GM18868 (cell line): ENCODE results near the gene SPATA24.
"Not testable (repeated sequence)": the region's sequence is repeated elsewhere in the genome, so short reads cannot be mapped to it uniquely, and the experiment has no call there.

Experiments used
- ATAC-seq: cut with Tn5 transposase; IDR thresholded peaks from one replicate; pipeline ENCODE4 v1.9.1; 2021; ENCODE audit warnings: mild to moderate bottlenecking, moderate library complexity; ENCODE audit not compliant: unreplicated experiment

The SPATA24 gene

DNA sequence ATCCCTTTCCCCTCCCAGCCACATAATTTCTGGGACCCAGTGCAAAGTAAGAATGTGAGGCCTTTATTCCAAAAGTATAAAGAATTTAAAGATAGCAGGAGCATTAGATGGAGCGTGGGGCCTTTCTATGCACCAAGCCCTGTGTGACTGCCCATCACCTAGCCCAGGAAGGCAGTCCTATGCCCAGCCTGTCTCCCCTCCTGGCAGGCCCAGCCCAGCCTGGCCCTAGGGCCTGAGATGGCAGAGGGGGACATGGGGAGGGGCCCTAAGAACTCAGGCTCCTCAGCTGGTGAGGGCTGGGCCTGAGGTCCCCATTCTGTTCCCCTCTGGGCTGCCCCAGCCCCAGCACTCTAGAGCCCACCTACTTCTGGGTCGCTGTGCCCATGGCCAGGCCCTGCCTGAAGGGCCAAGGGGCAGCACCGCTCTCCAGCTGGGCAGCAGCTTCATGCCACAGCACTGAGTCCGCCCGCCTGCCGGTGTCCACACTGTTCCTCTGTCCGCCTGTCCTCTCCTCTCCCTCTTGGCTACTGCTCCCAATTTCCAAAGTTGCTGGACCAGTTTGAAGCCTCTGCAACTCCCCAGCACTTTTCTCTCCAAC lies 19.8 kb downstream of the SPATA24 start:
- no peak for ATAC-seq

DNA sequence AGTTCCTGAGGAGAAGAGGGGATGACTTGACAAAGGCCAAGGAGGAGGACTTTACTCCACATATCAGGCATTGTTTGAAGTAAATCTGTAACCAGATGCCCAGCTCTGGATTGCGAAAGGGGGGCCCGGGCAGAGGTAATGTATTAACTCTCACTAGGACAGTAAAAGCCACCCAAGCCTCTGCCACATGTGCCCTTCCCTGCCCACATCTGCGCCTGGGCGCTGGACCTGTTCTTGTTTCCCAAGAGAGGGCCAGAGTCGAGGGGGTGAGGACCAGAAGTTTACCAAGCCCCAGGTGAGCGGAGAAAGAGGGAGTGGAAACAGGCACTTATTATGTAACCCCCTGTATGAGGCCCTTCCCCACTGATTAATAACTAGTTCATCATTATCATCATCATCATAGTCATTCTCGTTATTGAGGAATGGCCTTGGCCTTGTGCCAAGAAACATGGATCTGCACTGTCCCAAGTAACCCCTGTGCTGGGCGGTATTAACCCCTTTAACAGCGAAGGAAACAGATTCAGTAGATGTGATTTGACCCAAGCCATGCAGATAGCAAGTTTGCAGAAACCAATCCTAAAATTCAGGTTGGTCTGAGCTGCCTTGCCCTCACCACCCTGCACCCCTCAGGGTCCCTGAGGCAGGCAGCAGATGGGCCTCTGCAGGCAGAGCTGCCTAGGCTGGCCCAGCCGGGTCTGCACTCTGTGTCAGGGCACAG lies 20.5 kb downstream of the SPATA24 start, which contains the start of gene SLC23A1:
SLC23A1 (minus strand) TSS at position 23 of the 718 bp plus-strand sequence. CDS start 44 bp downstream, outside the sequence.
- ATAC-seq: no peak

DNA sequence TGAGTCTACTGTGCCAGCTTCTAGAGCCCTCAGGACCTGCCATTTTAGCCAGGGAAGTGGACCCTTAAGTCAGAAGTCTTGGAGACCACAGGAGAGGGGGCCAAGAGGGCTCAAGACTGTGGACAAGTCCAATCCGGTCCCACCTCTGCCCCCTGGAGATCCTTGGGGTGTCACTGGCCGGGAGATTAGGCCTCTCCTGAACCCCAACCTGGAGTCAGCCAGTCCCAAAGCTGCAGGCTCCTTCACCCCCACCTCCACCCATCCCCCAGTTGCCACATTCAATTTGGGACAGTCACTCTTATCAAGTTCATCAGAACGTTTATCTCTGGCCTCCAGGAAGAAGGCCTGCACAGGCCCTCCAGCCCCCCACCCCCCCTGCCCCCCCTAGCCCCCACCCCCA lies 21.1 kb downstream of the SPATA24 start:
- ATAC-seq: no peak

DNA sequence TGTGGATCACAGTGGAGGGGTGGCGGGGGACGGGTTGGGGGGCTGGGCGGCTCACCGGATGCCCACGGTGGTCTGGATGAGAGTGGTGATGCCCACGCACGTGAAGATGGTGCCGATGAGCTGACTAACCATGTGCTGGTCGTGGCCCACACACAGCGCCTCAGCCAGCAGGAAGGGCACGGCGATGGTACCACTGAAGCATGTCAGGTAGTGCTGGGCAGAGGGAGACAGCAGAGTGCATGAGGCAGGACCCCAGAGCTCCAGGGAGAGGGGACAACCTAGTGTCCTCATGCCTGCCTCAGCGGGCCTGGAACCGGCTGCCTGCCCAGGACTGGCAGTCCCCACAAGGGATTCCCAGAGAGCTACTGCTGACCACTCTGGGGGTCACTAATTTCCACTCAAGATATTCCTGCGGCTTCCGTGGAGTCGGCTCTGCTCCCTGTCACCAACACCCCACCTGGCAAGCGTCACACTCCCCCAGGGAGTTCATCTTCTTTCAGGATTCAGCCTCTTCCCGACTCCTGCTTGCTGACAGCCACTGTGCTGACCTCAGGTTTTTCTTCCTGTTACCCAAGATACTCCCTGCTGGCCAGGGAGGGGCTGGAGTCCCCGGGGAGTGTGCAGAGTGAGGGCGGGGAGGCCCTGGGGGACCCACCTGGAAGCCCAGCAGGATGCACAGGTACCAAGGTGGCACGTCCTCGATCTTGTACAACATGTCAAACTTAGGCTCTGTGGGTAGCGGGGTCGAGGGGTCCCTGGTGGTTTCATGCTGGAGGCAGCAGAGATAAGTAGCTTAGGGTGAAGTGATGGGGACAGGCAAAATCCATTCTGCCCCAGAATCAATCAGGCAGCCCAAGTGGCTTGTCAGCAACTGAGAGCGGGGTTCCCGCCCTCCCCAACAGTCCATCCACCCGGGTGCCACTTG lies 21.8 kb downstream of the SPATA24 start:
- no peak for ATAC-seq

DNA sequence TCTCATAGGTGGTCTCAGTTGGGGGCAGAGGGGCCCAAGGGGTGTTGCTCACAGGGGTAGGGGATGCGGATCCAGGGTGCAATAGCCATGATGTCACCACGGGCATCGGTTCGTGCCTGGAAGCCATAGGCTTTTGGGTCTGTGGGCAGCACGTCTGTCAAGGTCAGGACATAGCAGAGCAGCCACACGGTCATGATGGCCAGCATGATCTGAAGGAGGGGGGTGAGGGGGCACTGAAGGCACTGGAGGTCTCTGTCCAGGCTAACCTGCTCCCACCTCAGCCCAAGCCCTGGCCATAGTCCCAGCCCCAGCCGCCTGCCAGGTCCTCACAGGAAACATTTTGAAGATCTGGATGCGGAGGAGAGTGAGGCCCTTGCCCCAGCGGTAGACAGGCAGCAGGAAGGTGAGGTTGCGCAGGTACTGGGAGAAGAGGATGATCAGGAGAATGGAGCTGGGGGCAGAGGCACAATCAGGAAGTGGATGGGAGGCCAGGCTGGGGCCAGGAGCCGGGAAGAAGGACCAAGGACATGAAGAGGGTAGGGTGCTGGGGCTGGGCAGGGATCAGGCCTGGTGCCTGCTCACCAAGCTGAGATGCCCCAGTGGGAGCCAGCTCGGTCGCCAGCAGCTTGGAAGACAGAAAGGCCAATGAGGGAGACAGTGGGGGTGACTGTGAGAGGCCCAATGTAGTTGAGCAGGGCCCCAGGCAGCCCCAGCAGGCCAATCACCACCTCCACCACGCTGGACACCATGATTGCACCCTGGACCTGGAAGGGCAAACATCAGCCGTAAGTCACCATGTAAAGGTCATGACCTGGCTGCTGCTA lies 24.1 kb downstream of the SPATA24 start:
- no peak for ATAC-seq

DNA sequence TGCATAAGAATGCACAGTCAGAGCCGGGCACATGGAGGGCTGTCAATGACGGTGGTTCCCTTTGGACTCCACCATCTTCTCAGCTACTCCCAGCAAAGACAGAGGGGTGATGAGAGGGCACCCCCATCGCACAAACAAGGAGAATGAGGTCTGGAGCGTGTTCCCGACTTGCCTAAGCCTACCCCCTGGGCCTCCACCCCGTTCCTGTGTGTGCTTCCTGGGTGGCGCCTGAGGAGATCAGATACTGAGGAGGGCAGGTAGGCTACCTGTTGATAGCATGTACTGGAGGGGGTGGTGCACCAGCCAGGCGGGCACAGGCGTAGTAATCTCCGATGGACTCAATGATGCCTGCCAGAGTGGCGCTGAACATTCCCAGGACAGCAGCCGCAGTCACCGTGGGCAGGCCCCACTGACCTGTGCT lies 24.9 kb downstream of the SPATA24 start:
- ATAC-seq: no peak

DNA sequence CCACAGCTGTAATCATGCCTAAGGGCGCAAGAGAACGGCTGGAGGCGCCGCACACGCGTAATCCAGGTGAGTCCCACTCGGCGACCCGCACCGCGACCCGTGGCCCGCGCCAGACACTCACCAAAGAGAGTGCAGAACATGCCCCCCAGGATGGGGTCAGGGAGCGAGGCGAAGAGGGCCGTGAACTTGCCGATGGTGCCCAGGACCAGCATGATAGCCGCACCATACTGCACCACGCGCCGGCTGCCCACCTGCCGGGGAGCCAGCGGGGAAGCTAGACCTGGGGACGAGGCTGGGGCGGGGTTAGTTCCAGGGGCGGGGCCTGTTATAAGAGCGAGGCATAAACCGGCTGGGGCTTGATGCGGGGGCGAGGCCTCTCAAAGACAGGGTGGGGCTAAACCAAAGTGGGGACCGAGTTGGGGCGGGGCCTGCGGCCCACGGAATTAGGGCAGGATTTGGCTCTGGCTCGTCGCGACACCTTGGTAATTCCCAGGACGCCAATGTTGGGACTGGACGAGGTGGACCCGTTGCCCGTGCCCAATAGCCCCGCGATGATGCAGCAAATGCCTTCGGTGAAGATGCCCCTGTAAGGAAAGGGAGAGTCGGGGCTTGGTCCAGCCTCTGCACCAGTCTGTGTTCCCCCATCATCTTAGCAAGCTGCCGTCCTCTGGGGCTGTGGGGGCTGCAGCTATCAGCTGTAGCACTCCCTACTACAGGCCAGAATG lies 25.6 kb downstream of the SPATA24 start:
- no peak for ATAC-seq

DNA sequence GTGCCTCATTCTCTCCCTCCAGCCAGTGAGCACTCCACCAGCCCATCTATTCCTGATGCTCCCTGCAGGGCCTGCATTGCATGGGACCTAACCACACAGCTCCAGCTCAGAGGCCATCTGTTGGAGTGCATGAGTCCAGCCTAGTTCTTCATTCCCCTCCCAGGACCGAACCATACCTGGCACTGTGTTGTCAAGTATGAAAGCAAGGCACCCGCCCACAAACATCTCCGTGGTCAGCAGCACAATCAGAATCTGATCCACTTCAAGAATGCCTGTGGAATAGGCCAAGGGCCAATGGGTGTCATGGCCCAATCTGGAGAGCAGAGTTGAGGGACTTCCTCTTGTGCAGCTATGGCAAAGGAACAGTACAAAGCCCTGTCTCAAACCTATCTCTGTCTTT lies 26.7 kb downstream of the SPATA24 start:
- ATAC-seq: no peak

DNA sequence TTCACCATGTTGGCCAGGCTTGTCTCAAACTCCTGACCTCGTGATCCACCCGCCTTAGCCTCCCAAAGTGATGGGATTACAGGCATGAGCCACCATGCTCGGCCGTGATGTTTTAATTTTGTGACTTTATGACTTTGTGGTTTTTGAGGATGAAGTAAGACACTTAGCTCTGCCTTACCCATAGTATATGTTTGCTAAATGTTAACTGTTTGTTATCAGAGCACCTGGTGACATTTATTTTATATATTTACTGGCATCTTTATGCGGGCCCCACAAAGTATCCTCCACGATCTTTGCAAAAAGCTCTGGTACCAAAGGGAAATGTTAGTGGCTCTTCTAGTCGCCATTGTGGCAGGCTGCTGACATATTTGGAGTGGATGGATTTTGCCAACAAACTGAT lies 27.5 kb downstream of the SPATA24 start:
- ATAC-seq: no peak

DNA sequence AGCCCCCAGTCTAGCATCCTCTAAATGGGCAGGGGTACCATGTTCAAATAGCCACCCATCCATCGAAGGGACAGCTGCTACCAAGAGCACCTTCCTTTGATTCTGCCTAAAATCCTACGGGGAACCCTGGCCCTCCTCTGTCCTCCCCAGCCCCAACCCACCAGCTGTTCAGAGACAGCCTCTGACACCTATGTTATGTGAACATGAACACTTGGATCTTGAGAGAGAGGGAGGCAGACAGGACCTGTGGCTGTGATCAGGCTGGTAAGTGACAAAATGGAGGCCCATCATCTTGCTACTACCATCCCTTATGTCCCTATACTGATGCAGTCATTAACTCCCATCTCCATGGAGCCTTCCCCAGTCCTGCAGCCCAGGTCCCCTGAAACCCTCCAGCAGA lies 29.0 kb downstream of the SPATA24 start:
- ATAC-seq: no peak

DNA sequence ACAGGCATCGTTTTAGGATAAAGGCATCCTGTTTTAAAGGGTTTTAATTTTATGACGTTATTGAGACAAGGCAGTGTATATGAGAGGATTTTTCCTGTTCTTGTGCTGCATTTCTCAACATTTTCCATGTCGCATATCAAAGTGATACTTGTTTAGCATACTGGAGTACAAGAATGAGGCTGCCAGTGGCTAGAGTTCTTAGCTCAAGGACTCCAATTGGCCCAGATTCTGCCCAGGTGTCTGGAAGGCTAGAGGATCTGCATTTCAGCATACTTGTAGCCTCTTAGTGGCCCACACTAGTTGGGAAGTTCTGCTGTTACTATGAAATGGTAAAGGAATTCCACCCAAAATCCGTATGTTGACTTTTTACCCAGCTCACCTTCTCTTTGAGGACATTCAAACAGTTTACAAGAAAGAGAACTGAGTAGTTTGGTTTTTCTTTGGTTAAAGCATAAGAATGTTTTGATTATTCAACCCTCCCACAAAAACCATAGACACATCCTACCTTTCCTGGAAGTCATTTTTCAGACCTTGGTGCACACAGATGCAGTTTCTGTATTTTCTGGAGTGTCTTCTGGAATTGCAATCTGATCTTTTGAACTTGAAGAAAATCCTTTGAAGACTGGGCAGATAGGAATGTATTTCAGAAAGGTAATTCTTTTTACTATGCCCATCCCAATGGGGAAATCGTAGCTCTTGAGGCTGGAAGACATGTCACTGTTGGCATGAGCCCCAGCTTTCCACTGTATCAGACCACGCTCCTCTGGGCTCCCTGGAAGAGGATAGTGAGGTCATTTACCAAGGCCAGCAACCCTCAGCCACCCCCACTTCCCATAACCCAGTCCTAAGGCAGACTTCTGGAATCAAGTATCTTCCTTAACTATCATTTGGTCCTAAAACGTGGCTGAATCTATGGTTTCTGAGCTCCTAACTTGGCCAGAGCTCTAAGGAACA lies 32.1 kb downstream of the SPATA24 start:
- ATAC-seq: no peak

DNA sequence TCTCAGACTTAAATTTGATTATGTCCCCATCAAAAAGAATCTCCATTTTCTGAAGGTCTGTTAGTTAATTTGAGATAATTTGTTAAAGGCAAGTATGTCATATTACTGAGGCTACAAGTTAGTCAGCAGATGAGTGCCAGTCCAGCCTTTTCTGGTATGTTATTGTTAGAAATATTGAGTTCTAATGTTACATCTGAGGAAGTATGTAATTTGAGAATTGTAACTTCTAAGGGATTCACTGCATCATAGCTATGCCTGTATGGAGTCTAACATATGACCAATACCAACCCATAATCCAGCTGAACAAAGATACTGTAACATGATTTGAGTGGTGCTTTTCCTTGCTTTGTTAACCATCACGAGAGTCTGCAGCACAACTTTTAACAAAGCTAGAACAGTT lies 34.7 kb downstream of the SPATA24 start:
- no peak for ATAC-seq

DNA sequence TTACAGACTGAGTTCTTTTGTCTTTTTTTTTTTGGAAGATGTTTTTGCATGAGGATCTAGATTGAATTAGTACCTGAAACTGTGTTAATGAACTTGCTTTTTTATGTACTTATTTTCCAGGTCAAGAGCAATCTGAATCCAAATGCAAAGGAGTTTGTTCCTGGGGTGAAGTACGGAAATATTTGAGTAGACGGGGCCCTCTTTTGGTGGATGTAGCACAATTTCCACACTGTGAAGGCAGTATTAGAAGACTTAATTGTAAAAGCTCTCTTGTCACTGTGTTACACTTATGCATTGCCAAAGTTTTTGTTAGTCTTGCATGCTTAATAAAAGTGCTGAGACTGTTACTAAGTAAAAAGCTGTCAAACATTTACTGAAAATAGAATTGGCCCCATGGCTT lies 35.3 kb downstream of the SPATA24 start:
- no peak for ATAC-seq

DNA sequence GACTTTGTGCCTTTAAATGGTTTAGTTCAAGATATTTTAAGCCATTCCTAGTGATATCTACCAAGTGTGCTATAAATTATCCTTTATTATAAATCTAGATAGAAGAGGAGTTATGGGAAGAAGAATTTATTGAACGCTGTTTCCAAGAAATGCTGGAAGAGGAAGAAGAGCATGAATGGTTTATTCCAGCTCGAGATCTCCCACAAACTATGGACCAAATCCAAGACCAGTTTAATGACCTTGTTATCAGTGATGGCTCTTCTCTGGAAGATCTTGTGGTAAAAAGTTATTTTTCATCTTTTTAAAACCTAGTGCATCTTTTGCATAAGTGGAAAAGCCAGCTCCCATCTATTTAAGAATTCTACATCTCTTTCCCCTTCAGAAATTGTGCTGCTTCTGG lies 39.4 kb downstream of the SPATA24 start:
- no peak for ATAC-seq

DNA sequence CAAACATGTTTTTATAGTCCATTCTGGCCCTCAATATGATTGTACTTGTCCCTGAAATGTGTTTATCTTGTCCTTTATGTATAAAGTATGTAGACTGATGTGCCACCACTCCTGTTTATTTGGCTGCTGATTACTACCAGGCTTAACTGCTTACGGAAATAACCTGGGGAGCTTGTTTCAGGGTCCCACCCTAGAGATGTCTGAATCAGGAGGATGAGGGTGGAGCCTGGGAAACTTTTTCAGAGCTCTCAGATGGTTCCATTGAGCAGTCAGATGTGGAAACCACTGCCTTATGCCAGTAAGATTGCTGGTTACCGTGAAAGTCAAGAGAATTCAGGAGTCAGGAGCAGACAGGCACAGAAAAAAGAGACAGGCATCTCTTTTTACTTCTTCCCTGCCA lies 40.0 kb downstream of the SPATA24 start:
- peak; percentile 49 for ATAC-seq

DNA sequence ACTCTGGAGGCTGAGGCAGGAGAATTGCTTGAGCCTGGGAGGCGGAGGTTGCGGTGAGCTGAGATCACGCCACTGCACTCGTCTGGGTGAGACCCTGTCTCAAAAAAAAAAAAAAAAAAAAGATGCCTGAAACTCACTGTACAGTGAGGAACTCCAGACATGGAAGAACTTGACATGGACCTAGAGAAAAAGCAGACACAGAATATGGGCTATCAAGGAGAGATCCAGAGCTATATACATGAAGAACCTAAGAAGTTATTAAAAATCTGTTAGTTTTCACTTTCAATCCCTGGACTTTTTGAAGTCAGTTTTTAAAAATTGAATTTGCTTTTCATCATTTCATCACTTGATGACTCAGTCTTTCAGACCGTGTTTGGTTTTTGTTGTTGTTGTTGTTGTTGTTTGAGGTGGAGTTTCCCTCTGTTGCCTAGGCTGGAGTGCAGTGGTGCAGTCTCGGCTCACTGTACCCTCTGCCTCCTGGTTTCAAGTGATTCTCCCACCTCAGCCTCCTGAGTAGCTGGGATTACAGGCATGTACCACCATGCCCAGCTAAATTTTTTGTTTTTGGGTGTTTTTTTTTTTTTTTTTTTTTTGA lies 42.0 kb downstream of the SPATA24 start:
- no peak for ATAC-seq

DNA sequence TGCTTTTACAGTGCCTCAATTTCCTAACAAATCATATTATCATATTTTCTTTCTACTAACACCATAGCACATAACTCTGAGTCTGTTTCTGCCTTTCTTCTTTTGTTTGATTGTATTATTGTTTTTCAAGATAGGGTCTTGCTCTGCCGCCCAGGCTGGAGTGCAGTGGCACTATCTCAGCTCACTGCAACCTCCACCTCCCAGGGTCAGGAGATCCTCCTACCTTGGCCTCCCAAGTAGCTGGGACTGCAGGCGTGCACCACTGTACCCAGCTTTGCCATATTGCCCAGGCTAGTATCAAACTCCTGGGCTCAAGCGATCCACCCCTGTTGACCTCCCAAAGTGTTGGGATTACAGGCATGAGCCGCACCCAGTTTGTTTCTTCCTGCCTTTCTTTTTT lies 43.5 kb downstream of the SPATA24 start:
- no peak for ATAC-seq

DNA sequence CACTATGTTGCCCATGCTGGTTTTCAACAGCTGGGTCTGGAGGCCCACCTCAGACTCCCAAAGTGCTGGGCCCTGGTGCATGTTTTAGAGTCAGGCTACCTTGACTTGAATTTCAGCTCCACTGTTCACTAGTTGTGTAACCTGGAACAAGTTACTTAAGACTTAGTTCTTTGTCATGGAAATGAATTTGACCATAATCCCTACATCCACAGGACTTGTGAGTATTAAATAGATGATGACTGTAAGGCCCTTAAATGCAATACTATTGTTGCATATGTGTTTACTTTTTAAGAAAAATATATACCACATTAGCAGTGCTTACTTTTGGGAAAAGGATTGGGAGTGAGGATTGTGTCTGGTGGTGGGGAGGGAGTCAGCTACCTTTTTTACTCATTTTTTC lies 45.8 kb downstream of the SPATA24 start:
- ATAC-seq: no peak

DNA sequence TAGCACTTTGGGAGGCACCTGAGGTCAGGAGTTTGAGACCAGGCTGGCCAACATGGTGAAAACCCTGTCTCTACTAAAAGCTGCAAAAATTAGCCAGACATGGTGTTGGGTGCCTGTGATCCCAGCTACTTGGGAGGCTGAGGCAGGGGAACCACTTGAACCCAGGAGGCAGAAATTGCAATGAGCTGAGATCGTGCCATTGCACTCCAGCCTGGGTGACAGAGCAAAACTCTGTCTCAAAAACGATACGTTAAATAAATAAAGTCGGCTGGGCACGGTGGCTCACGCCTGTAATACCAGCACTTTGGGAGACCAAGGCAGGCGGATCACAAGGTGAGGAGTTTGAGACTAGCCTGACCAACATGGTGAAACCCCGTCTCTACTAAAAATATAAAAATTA lies 48.0 kb downstream of the SPATA24 start:
- ATAC-seq: not testable (repeated sequence)
